CD14-positive monocyte (primary cell): Measurements from ENCODE around the gene SF3B3. TPM values are rescaled to one million over a fixed set of nuclear protein-coding genes. Genes with fewer than 3 reads are reported as not detected.
"Not testable (repeated sequence)": the region's sequence is repeated elsewhere in the genome, so short reads cannot be mapped to it uniquely, and the experiment has no call there.

Source experiments
- DNase-seq, 3 donors: peaks; one replicate each; pipeline ENCODE4 v3.0.0-alpha.2; 2011 to 2022
- H2AFZ ChIP-seq: 2 replicates; pipeline ENCODE4 v1.6.0; 2012; ENCODE audit warnings: mild to moderate bottlenecking, low read depth, low read length, inconsistent platforms; ENCODE audit not compliant: insufficient read depth, poor library complexity, severe bottlenecking
- H3K27ac ChIP-seq, 2 donors: 1 replicate in 1 of 2; 2 replicates in 1 of 2; pipeline ENCODE4 v1.5.1; 2012 to 2013; ENCODE audit warnings: low read length in 2 of 2, control low read depth in 1 of 2, inconsistent platforms in 1 of 2, low read depth in 1 of 2, mild to moderate bottlenecking in 1 of 2
- H3K27me3 ChIP-seq, 2 donors: one replicate each; pipeline versions ENCODE4 v1.6.0 to v1.6.1; 2011 to 2013; ENCODE audit warnings: low read length in 2 of 2; ENCODE audit not compliant: control insufficient read depth in 2 of 2, insufficient read depth in 2 of 2
- H3K36me3 ChIP-seq, 2 donors: replicated peaks in 1 of 2; 1 replicate in 1 of 2; 2 replicates in 1 of 2; pipeline versions ENCODE4 v1.5.1 to v1.6.1; 2012 to 2013; ENCODE audit warnings: low read length in 2 of 2, control low read depth in 1 of 2, inconsistent platforms in 1 of 2, mild to moderate bottlenecking in 1 of 2; ENCODE audit not compliant: insufficient read depth in 2 of 2, control insufficient read depth in 1 of 2
- H3K4me1 ChIP-seq, 2 donors: 1 replicate in 1 of 2; 2 replicates in 1 of 2; pipeline versions ENCODE4 v1.5.1 to v1.6.1; 2012 to 2013; ENCODE audit warnings: low read length in 2 of 2, control low read depth in 1 of 2, inconsistent platforms in 1 of 2, mild to moderate bottlenecking in 1 of 2, moderate library complexity in 1 of 2; ENCODE audit not compliant: insufficient read depth in 2 of 2, control insufficient read depth in 1 of 2
- H3K4me2 ChIP-seq: replicated peaks from 2 replicates; pipeline ENCODE3; 2012; ENCODE audit warnings: low read length, moderate library complexity, mild to moderate bottlenecking; ENCODE audit not compliant: poor library complexity, severe bottlenecking; ENCODE audit errors: extremely low read depth
- H3K4me3 ChIP-seq, 3 experiments: fragments of 200-600 bp in 1 of 3; sonication (generic) in 1 of 3; replicated peaks in 1 of 3; 1 replicate in 2 of 3; 2 replicates in 1 of 3; pipeline ENCODE4 v1.5.1; 2011 to 2013; ENCODE audit warnings: low read length in 3 of 3, mild to moderate bottlenecking in 3 of 3, control low read depth in 2 of 3, low read depth in 2 of 3, inconsistent platforms in 1 of 3, moderate library complexity in 1 of 3
- H3K79me2 ChIP-seq: 2 replicates; pipeline ENCODE4 v1.6.0; 2012; ENCODE audit warnings: mild to moderate bottlenecking, control low read depth, inconsistent platforms, low read length, moderate library complexity; ENCODE audit not compliant: insufficient read depth
- H3K9ac ChIP-seq: 2 replicates; pipeline ENCODE4 v1.6.0; 2017; ENCODE audit warnings: low read length, mild to moderate bottlenecking; ENCODE audit not compliant: insufficient read depth, poor library complexity, severe bottlenecking
- H3K9me3 ChIP-seq, 2 donors: replicated peaks in 1 of 2; 1 replicate in 1 of 2; 2 replicates in 1 of 2; pipeline versions ENCODE4 v1.5.1 to v1.6.1; 2012 to 2013; ENCODE audit warnings: low read length in 2 of 2, control low read depth in 1 of 2; ENCODE audit not compliant: control insufficient read depth in 1 of 2, insufficient read depth in 1 of 2
- H4K20me1 ChIP-seq: 2 replicates; pipeline ENCODE4 v1.6.0; 2012; ENCODE audit warnings: mild to moderate bottlenecking, low read length, control low read depth, moderate library complexity; ENCODE audit not compliant: insufficient read depth
- H3K27ac Mint-ChIP-seq, 7 donors: one replicate each; pipeline ENCODE4 v1.8.0; 2020; ENCODE audit warnings: mild to moderate bottlenecking in 7 of 7, mixed read lengths in 7 of 7, moderate library complexity in 6 of 7, inconsistent platforms in 2 of 7
- H3K27me3 Mint-ChIP-seq, 3 donors: one replicate each; pipeline ENCODE4 v1.8.0; 2021 to 2022; ENCODE audit warnings: low read depth in 3 of 3, mild to moderate bottlenecking in 3 of 3, mixed read lengths in 3 of 3, moderate library complexity in 3 of 3, inconsistent platforms in 1 of 3
- H3K36me3 Mint-ChIP-seq, 2 donors: one replicate each; pipeline ENCODE4 v1.8.0; 2020; ENCODE audit warnings: mixed read lengths in 2 of 2, inconsistent platforms in 1 of 2, mild to moderate bottlenecking in 1 of 2
- H3K4me1 Mint-ChIP-seq: one replicate; pipeline ENCODE4 v1.8.0; 2020; ENCODE audit warnings: mild to moderate bottlenecking, mixed read lengths
- H3K4me3 Mint-ChIP-seq, 2 donors: one replicate each; pipeline ENCODE4 v1.8.0; 2020; ENCODE audit warnings: mild to moderate bottlenecking in 2 of 2, mixed read lengths in 2 of 2, moderate library complexity in 1 of 2
- H3K9me3 Mint-ChIP-seq, 7 donors: one replicate each; pipeline ENCODE4 v1.8.0; 2020 to 2022; ENCODE audit warnings: mixed read lengths in 7 of 7, mild to moderate bottlenecking in 6 of 7, moderate library complexity in 6 of 7, inconsistent platforms in 2 of 7
- CTCF ChIP-seq: fragments of 200-600 bp; IDR thresholded peaks from one replicate; pipeline ENCODE4 v1.8.0; 2022; ENCODE audit warnings: antibody characterized with exemption, mild to moderate bottlenecking
- whole genome bisulfite sequencing: methylation state at CpG from one replicate; pipeline ENCODE4 v1.1.5; 2013; ENCODE audit warnings: missing lambda C conversion rate; ENCODE audit not compliant: insufficient coverage; 5-methylcytosine and 5-hydroxymethylcytosine counted together
- intact Hi-C, 2 donors: fragments of 100-400 bp; cut with micrococcal nuclease; formaldehyde crosslinking; loops; one replicate each; pipeline versions ENCODE4 v1.15.0 to v1.15.1; 2023
- polyA plus RNA-seq, 3 donors: library from polyadenylated mRNA; depleted of rRNA in 1 of 3; unstranded in 2 of 3; stranded (reverse) in 1 of 3; fragments of 300-500 nt in 2 of 3; fragments of >200 nt in 1 of 3; fragmentation: Illumina TruSeq in 2 of 3; gene quantifications; 1 replicate in 2 of 3; 2 replicates in 1 of 3; pipeline ENCODE4 v1.2.3, GENCODE V29; 2012 to 2021

Gene SF3B3
- polyA plus RNA-seq, 3 donors, result 34.2 to 52.3 (median 42.1) TPM

- Mint-ChIP-seq H3K4me1 (peaks cover 8% of the 10 kb centered on the region), H3K27ac (no peak overlapping the region), H3K9me3 (no peaks in the 10 kb centered on the region), H3K36me3 (no peaks in the 10 kb centered on the region), H3K4me3 (no peak overlapping the region), H3K27me3 (peaks cover 0 to 8% (median 3%) of the 10 kb centered on the region in 3 donors)
- Histone ChIP-seq H3K4me1 (no peaks in the 10 kb centered on the region), H3K36me3 (no peaks in the 10 kb centered on the region), H4K20me1 (no peaks in the 10 kb centered on the region), H3K79me2 (no peaks in the 10 kb centered on the region), H3K4me3 (no peak overlapping the region), H2AFZ (no peak overlapping the region), H3K9me3 (no peaks in the 10 kb centered on the region), H3K4me2 (no peak overlapping the region), H3K9ac (no peak overlapping the region), H3K27ac (no peak overlapping the region), H3K27me3 (no peaks in the 10 kb centered on the region)
- intact Hi-C loops, result no loop called here
- no peak for DNase-seq
- 82% methylated on average over 4 of the region's 5 CpGs for WGBS
- no peak for TF ChIP-seq CTCF
Measured at GRCh38 chr16:70614208-70614951, 90.8 kb downstream of the SF3B3 start.

GRCh38 chr16:70615945-70616344, 92.3 kb downstream of the SF3B3 start:
- Histone ChIP-seq H3K27ac (no peak overlapping the region), H3K9ac (no peak overlapping the region), H3K79me2 (no peaks in the 10 kb centered on the region), H3K9me3 (no peaks in the 10 kb centered on the region), H2AFZ (no peak overlapping the region), H4K20me1 (no peaks in the 10 kb centered on the region), H3K4me3 (no peak overlapping the region), H3K4me2 (no peak overlapping the region), H3K36me3 (no peaks in the 10 kb centered on the region), H3K27me3 (no peaks in the 10 kb centered on the region), H3K4me1 (no peaks in the 10 kb centered on the region)
- H3K36me3 Mint-ChIP-seq, result no peaks in the 10 kb centered on the region
- H3K4me1 Mint-ChIP-seq, result peaks cover 8% of the 10 kb centered on the region
- no peak for DNase-seq
- 100% methylated on average over 1 of the region's 5 CpGs for WGBS
- H3K9me3 Mint-ChIP-seq, result no peaks in the 10 kb centered on the region
- no peak overlapping the region for H3K27ac Mint-ChIP-seq
- peaks cover 2 to 6% (median 5%) of the 10 kb centered on the region in 3 donors for H3K27me3 Mint-ChIP-seq
- no peak for TF ChIP-seq CTCF
- intact Hi-C loops, result no loop called here
- H3K4me3 Mint-ChIP-seq, result no peak overlapping the region

GRCh38 chr16:70621864-70622263, 98.2 kb downstream of the SF3B3 start:
- H3K36me3 ChIP-seq, H3K79me2 ChIP-seq, H3K27me3 ChIP-seq, H3K36me3 Mint-ChIP-seq, H3K9ac ChIP-seq, H3K27ac ChIP-seq, H2AFZ ChIP-seq, H3K9me3 Mint-ChIP-seq, H3K4me1 ChIP-seq, H4K20me1 ChIP-seq, H3K9me3 ChIP-seq, intact Hi-C loops, H3K4me3 ChIP-seq, H3K4me3 Mint-ChIP-seq, H3K4me2 ChIP-seq, DNase-seq, H3K4me1 Mint-ChIP-seq, H3K27ac Mint-ChIP-seq: not testable (repeated sequence)
- 85% methylated on average over 3 of the region's 3 CpGs for WGBS
- peaks cover 10 to 12% (median 11%) of the 10 kb centered on the region in 3 donors for H3K27me3 Mint-ChIP-seq
